ENCODE data around the gene AP1S1.

DNA sequence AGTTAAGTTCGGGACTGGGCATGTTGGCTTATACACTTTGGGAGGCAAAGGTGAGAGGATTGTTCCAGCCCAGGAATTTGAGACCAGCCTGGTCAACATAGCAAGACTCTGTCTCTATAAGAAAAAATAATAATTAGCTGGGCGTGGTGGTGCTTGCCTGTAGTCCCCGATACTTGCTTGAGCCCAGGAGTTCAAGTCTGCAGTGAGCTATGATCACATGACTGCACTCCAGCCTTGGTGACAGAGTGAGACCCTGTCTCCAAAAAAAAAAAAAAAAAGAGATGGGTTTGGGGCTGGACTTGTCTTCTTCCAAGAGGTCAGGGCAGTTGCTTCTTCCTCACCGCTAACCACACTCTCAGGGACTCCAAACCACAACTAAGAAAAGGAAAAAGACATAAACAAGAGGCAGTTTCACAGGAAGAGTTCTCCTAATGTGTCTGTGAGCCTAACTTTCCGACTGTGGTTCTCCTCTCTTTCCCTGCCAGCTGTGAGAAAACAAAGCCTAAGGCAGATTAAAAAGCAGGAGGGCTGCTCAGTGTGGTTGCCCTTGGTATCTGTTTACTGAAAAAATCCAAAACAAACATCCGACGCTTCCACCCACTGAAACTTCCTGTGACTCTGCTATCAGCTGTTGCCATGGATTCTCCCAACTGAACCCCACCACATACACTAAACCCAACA is 29.8 kb upstream of the AP1S1 start:
- TF ChIP-seq EZH2 (IDR thresholded peaks at IDR 0.05; ENCODE audit: insufficient read depth, poor library complexity, severe bottlenecking): no peak
- TF ChIP-seq EZH2phosphoT487 (IDR thresholded peaks at IDR 0.05; ENCODE audit: insufficient read depth, low read depth): peak; percentile 77; the same call in 1 of the 2 replicates

All from GM23248 (cell line).